Adipose tissue (tissue), 3 donors: Measurements from ENCODE around the gene ANAPC7. TPM values are rescaled to one million over a fixed set of nuclear protein-coding genes. Genes with fewer than 3 reads are reported as not detected.
A peak's percentile ranks its signal among the peaks of the same experiment; 100 is the strongest.
"Not testable (repeated sequence)": the region's sequence is repeated elsewhere in the genome, so short reads cannot be mapped to it uniquely, and the experiment has no call there.

Experiments used
- H3K27ac ChIP-seq: one replicate; pipeline ENCODE4 v1.5.1; 2013; ENCODE audit warnings: low read depth, low read length
- WGBS, 3 donors: extraction: QIAGEN DNeasy Blood & Tissue Kit; methylation state at CpG; one replicate each; pipeline ENCODE4 v1.1.7; 2013; 5-methylcytosine and 5-hydroxymethylcytosine counted together
- polyA plus RNA-seq, 3 donors: library from polyadenylated mRNA; stranded (reverse); fragments of 200-250 nt; gene quantifications; one replicate each; pipeline ENCODE4 v1.2.3, GENCODE V29; 2013
- donor health status: healthy with polysubstance abuse.
- donor health status: Bipolar disorder and iron deficiency.
- donor health status: healthy.

ANAPC7 gene
- polyA plus RNA-seq, 3 donors = 12.9 to 23.0 (median 20.4) TPM

DNA sequence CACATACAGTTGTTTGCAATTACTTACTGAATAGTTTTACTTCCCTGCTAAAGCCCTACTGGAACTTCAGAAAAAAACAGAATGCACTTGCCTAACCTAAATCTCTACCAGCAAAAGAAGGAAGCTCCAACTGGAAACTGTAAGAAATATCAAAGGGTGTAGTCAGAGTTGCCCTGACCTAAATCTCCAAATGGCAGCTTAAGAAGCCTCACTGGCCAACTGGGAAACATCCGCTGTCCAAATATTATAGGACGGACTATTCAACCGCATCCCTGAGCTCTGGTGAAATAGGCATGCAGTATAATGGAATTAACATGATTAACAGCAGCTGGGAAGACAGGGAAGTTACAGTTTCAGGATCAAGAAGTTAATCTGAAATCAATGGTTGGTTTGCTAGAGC is 24.3 kb downstream of the ANAPC7 start:
- no peak overlapping the region for H3K27ac ChIP-seq
- 87 to 96% (median 90%) methylated on average over 3 of the region's 3 CpGs for WGBS, 3 donors

- 82 to 91% (median 85%) methylated on average over 17 of the region's 17 CpGs for WGBS, 3 donors
- not testable (repeated sequence) for H3K27ac ChIP-seq
These were observed 25.2 kb downstream of the ANAPC7 start for GRCh38 chr12:110378131-110378790.

GRCh38 chr12:110373962-110374611 is 29.4 kb downstream of the ANAPC7 start:
- WGBS, 3 donors = 80 to 91% (median 84%) methylated on average over 13 of the region's 13 CpGs
- H3K27ac ChIP-seq = peak overlapping the region; percentile 11

DNA sequence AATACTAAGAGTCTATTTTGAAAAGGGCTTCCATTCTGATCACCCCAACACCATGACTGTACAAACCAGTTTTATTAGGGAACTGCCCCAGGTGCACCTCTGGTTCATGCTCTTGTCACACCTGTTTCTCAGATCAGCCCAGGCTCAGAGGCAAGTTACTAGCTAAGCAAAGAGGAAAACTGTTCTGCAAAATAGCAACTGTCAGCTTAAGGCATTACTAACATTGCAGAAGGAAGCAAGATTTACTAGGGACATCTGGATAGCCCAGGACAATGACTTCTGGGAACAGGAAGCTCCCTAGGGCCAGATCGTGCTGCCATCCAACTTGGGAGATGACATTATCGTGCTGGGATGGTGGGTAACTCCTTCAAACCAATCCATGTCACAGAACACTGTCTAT is 30.1 kb downstream of the ANAPC7 start:
- H3K27ac ChIP-seq = no peak overlapping the region
- WGBS, 3 donors = 51 to 85% (median 68%) methylated on average over 2 of the region's 2 CpGs

GRCh38 chr12:110373025-110373424 is 30.5 kb downstream of the ANAPC7 start:
- WGBS, 3 donors = 66 to 83% (median 72%) methylated on average over 4 of the region's 4 CpGs
- H3K27ac ChIP-seq = no peak overlapping the region

- no peak overlapping the region for H3K27ac ChIP-seq
- WGBS, 3 donors = 87 to 96% (median 95%) methylated on average over 7 of the region's 7 CpGs
These were observed 31.5 kb downstream of the ANAPC7 start for GRCh38 chr12:110372056-110372425.

DNA sequence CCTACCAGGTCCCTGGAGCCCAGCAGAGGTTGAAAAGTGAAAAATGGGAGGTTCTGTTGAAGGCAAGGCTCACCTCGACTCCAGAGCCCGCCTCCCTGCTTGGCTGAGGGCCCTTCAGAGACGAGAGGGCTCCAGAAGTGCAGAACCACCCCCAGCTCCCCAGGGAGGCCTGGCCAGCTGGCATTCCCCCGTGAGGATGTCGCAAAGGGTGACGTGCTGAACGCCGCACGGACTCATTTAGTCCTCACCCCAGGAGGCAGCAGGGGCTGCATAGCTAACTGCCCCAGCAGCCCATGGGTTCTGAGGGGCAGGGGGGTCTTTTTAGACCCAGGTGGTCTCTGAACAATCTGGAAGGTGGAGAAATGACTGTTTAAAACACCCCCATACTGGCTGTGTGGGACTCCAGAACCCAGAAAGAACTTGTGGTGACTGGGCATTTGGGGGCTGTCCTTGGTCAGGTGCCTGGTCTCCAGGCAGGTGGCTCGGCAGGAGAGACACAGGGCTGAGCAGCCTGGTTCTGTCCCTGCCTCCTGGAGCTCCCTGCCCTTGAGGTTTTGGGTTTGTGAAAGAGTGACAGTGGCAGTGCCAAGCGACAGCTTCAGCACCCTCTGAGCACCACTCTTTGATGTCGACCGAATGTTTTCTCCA is 32.0 kb downstream of the ANAPC7 start:
- H3K27ac ChIP-seq = no peak overlapping the region
- 55 to 72% (median 65%) methylated on average over 13 of the region's 13 CpGs for WGBS, 3 donors

GRCh38 chr12:110370732-110371231 is 32.7 kb downstream of the ANAPC7 start:
- WGBS, 3 donors = 73 to 82% (median 81%) methylated on average over 13 of the region's 13 CpGs
- H3K27ac ChIP-seq = no peak overlapping the region

DNA sequence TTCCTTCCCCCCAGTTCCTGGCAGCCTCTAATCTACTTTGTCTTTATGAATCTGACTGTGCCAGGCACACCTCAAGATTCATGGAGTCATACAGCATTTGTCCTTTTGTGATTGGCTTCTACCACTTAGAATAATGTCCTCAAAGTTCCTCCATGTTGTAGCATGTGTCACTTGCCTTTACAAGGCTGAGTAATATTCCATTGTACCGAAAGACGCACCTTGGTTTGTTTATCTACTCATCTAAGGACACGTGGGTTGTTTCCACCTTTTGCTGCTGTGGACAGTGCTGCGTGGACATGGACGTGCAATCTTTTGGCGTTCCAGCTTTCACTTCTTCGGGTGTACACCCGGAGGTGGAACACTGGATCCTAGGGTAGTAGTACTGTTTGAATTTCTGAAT is 33.5 kb downstream of the ANAPC7 start:
- 94 to 98% (median 96%) methylated on average over 8 of the region's 8 CpGs for WGBS, 3 donors
- H3K27ac ChIP-seq = no peak overlapping the region

DNA sequence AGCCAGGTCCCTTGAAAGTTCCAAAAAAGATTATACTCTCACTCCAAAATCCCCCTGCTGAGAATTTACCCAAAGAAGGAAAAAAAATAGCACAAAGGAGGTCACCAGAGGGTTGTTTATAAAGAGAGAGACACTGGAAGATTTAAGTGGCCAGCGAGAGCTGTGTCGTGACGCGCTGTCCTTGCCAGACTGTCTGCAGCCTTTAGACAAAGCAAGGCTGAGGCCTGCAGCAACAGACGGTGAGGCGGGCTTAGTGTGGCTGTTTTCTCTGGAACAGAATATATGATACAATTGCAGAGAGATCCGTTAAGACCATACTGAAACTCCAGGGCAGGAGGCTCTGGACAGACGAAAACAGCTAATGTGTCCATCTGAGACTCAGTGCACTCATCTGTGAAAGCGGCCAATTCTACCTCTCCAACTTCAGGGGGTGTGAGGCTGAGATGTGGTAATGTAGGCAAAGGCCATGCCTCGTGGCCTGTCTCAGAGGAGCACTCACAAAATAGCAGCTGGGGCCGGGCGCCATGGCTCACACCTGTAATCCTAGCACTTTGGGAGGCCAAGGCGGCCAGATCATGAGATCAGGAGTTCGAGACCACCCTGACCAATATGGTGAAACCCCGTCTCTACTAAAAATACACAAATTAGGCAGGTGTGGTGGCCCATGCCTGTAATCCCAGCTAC is 36.2 kb downstream of the ANAPC7 start:
- WGBS, 3 donors = 73 to 87% (median 79%) methylated on average over 15 of the region's 15 CpGs
- H3K27ac ChIP-seq = no peak overlapping the region

GRCh38 chr12:110366321-110367142 is 37.0 kb downstream of the ANAPC7 start:
- WGBS, 3 donors = 55 to 75% (median 58%) methylated on average over 13 of the region's 13 CpGs
- no peak overlapping the region for H3K27ac ChIP-seq

DNA sequence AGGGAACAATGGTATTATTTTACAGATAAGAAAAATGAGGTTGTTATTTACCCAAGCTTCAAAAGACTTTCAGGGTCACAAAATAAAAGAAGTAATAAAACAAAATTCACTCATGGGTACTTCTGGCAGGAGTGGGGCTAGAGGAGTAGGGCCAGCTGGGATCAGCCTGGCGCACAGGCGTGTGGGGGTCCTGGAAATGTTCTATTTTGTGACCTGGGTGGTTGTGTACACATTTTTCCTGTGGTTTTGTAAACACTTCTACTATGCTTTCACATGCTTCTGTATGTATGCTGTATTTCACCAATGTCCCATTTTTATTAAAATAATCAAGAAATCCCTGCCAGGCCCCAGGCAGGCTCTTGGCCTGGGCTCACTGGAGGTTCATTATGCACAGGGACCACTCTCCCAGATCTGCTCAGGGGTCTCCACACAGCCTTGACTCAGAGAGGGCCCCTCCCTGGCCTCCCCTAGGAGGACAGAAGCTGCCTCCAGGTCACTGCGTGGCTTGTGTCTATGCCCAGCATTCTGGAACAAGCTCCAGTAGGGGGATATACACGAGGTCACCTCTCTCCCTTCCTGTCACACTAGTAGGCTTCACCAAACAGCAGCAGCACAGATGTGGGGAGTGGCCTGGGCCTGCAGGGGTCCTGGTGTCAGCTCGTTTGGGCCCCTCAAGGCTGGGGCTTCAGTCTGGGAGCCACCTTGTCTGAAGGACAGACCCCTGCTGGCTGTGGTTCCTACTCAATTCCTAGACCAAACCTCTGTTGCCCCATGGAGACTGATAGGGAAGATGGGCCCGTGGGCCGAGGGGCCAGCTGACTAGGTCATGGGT is 37.8 kb downstream of the ANAPC7 start:
- whole genome bisulfite sequencing, 3 donors = 70 to 82% (median 73%) methylated on average over 7 of the region's 7 CpGs
- no peak overlapping the region for H3K27ac ChIP-seq

DNA sequence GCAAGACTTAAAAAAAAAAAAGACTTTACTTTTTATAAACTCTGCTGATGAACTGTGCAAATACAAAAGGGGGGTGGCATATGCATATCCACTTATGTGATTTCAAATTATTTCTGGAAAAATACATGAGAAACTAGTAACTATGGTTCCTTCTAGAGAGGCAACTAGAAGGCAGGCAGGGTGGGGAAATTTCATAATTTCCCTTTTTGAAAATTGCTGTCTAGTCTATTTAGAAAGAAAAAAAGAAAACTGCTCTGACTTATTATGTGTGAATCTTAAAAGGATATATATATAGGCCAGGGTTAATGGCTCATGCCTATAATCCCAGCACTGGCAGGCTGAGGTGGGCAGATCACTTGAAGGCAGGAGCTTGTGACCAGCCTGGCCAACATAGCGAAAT is 42.3 kb downstream of the ANAPC7 start:
- 76 to 90% (median 83%) methylated on average over 1 of the region's 1 CpG for WGBS, 3 donors
- no peak overlapping the region for H3K27ac ChIP-seq

- H3K27ac ChIP-seq = not testable (repeated sequence)
- 86 to 90% (median 89%) methylated on average over 8 of the region's 8 CpGs for WGBS, 3 donors
These were observed 45.0 kb downstream of the ANAPC7 start for GRCh38 chr12:110358384-110359097.

- 21 to 29% (median 27%) methylated on average over 3 of the region's 3 CpGs for WGBS, 3 donors
- no peak overlapping the region for H3K27ac ChIP-seq
These were observed 48.4 kb downstream of the ANAPC7 start for GRCh38 chr12:110355073-110355472.

DNA sequence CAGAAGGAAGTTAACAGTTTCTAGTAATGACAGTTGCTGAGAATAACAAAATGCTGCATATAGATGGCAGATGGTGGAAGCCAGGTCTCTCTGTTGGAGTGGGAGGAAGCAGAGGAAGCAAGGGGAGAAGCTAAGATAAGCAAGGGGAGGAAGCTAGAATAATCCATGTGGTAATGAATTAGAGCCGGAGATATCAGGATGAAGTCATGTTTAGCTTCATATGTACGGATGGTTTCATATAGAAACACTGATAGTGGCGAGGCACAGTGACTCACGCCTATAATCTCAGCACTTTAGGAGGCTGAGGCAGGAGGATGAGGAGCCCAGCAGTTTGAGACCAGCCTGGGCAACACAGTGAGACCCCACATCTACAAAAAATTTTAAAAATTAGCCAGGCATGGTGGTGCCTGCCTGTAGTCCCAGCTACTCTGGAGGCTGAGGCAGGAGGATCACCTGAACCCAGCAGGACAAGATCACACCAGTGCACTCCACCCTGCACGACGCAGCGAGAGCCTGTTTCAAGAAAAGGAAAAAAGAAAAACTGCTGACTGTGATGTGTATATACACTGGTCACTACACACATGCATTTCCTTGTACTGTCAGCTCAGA is 49.2 kb downstream of the ANAPC7 start:
- no peak overlapping the region for H3K27ac ChIP-seq
- WGBS, 3 donors = 22 to 57% (median 34%) methylated on average over 7 of the region's 7 CpGs
